Stimulated activated naive CD4-positive, alpha-beta T cell treated with Interleukin-2 at 50 U/mL for 16 hours (primary cell): ENCODE results near the gene ARHGAP30.

Experiments used
- DNase-seq: peaks from one replicate; lab custom pipeline; 2025; lab: John Stamatoyannopoulos, UW

Gene ARHGAP30

GRCh38 chr1:161009602-161010211 lies 60.0 kb downstream of the ARHGAP30 start:
- no peak for DNase-seq

DNA sequence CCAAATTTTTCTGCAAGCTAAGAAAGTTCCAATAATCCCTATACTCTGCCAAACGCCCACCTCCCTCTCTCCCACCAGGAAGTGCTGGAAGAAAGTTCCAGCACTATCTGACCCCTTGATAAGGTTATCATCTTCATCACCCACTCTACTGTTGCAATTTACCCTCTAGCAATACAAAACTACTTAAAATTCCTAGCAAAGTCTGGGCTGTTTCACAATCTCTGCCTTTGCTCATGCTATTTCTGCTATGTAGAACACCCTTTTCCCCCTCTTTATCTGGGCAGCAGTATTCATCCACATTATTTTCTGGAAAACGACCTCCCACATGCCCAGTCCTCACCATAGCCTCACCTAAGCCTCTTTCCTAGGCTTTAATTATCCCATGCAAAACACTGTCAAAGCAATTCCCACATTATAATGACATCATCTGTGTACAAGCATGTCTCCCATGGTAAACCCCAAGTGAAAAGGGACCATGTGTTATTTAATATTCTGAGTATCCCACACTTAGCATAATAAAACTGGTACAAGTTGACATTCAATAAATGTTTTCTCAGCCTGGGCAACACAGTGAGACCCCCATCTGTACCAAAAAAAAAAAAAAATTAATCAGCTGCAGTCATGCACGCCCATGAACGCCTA lies 60.7 kb downstream of the ARHGAP30 start:
- no peak for DNase-seq

DNA sequence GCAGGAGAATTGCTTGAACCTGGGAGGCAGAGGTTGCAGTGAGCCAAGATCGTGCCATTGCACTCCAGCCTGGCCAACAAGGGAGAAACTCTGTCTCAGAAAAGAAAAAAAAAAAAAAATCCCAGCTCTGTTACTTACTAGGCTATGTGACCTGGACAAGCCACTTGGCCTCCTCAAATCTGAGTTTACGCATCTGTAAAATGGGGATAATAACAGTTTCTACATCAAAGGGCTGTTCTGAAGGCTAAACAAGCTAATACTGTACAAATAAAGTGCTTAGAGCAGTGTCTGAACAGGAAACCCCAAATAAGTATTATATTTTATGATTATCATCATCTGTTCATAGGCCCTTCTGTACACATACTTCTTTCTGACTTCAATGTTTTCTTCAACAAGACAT lies 62.3 kb downstream of the ARHGAP30 start:
- DNase-seq, result no peak

DNA sequence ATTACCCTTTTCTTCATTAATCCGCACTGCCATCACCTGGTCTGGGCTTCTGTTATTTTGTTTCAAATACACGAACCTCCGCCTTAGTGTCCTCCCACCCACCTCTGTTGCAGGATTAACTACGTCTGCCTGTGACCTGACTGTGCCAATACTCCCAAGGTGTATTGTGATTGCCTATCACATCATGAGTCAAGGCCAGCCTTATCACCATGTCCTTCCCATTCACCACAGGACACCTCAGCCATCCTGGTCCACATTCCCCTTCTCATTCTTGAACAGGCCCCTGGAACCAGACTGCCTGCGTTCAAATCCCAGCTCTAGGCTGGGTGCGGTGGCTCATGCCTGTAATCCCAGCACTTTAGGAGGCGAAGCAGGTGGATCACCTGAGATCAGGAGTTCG lies 63.1 kb downstream of the ARHGAP30 start:
- DNase-seq, result no peak

GRCh38 chr1:161001525-161001924 lies 68.2 kb downstream of the ARHGAP30 start:
- DNase-seq, result no peak

DNA sequence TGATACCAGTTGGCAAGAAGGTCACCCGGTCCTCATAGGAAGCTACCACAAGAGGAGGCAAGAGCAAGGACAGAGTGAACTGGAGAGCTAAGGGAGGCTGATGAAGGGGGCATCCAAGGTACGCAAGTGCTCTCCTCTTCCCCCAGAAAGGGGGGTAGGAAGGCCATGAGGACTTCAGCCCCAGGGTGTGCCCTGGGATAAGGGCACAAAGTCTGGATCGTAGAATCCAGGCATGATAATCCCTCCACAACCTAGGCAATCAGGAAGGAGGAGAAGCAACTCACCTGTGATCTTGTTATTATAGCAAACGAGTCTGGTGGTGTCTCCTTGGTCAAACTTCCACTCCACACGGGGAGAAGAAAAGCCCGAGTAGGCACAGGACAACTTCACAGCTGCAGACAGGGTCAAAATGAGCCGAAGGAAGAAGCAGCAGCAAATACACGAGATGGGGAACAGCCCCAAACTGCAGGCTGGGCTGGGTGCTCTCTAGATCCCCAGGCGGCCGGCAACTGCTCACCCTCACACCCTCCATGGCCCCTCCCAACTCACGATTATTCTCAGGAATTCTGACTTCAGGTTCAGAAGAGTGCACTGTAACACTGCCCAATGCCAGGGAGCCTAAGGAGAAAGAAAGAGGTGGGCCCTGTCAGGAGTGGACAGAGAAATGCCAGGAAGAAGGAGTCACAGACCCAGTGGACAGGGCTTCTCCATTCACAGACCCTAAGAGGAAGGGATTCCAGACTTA lies 68.8 kb downstream of the ARHGAP30 start:
- no peak for DNase-seq

GRCh38 chr1:160999376-160999775 lies 70.3 kb downstream of the ARHGAP30 start:
- no peak for DNase-seq

GRCh38 chr1:160997323-160998038 lies 72.2 kb downstream of the ARHGAP30 start:
- DNase-seq, result peak; percentile 20
